ENCODE data around the gene LCK. TPM values are rescaled to one million over a fixed set of nuclear protein-coding genes. Genes with fewer than 3 reads are reported as not detected.

LCK gene
- polyA plus RNA-seq, 1 donor from 2014 or later = not detected

DNA sequence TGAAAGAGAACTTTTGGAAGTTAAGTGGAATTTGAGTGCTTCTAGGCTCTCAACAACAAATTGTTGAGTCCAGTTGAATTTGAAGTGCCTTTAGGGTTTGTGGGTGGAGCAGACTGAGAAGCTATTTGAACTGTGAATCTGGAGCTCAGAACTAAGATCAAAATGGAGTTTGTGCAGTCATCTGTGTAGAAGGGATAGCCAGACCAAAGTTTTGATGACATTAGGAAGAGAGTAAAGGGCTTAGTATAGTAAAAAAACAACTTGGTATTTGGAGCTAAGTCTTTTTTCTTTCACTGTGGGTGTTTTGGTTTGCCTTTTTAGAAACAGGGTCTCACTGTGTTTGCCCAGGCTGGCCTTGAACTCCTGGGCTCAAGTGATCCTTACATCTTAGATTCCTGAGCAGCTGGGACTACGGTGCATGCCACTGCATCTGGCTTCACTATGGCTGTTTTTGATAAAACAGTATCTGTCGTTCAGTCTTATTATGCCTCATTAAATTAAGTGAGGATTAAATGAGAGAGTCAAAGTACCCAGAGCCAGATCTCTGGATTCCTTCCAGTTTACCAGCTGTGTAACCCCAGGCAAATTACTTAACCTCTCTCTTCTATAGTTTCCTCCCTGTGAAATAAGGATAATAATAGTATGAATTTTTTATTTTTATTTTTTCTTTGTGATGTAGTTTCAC lies 60.8 kb downstream of the LCK start:
- no peak overlapping the region for H2AFZ ChIP-seq (ENCODE audit: low read depth, low read length)
- no peak overlapping the region for H3K4me3 ChIP-seq (ENCODE audit: low read length)
- TF ChIP-seq EP300 (conservative IDR thresholded peaks at IDR 0.05; ENCODE audit: poor library complexity, severe bottlenecking) = no peak
- TF ChIP-seq MXI1 (conservative IDR thresholded peaks at IDR 0.05; ENCODE audit: poor library complexity, severe bottlenecking) = no peak
- TF ChIP-seq TAF1 (IDR thresholded peaks at IDR 0.05; ENCODE audit: low read depth) = no peak
- no peak for TF ChIP-seq RAD21 (conservative IDR thresholded peaks at IDR 0.05)
- TF ChIP-seq POLR2AphosphoS5 (IDR thresholded peaks at IDR 0.05) = no peak
- TF ChIP-seq SMC3 (conservative IDR thresholded peaks at IDR 0.05; ENCODE audit: poor library complexity) = no peak
- TF ChIP-seq EZH2 (IDR thresholded peaks at IDR 0.05; ENCODE audit: borderline replicate concordance, insufficient read depth, low read length, poor library complexity, severe bottlenecking) = no peak
- TF ChIP-seq, protein P1, sequence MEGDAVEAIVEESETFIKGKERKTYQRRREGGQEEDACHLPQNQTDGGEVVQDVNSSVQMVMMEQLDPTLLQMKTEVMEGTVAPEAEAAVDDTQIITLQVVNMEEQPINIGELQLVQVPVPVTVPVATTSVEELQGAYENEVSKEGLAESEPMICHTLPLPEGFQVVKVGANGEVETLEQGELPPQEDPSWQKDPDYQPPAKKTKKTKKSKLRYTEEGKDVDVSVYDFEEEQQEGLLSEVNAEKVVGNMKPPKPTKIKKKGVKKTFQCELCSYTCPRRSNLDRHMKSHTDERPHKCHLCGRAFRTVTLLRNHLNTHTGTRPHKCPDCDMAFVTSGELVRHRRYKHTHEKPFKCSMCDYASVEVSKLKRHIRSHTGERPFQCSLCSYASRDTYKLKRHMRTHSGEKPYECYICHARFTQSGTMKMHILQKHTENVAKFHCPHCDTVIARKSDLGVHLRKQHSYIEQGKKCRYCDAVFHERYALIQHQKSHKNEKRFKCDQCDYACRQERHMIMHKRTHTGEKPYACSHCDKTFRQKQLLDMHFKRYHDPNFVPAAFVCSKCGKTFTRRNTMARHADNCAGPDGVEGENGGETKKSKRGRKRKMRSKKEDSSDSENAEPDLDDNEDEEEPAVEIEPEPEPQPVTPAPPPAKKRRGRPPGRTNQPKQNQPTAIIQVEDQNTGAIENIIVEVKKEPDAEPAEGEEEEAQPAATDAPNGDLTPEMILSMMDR (IDR thresholded peaks at IDR 0.05; ENCODE audit: poor library complexity, severe bottlenecking) = no peak
- TF ChIP-seq, protein P2, sequence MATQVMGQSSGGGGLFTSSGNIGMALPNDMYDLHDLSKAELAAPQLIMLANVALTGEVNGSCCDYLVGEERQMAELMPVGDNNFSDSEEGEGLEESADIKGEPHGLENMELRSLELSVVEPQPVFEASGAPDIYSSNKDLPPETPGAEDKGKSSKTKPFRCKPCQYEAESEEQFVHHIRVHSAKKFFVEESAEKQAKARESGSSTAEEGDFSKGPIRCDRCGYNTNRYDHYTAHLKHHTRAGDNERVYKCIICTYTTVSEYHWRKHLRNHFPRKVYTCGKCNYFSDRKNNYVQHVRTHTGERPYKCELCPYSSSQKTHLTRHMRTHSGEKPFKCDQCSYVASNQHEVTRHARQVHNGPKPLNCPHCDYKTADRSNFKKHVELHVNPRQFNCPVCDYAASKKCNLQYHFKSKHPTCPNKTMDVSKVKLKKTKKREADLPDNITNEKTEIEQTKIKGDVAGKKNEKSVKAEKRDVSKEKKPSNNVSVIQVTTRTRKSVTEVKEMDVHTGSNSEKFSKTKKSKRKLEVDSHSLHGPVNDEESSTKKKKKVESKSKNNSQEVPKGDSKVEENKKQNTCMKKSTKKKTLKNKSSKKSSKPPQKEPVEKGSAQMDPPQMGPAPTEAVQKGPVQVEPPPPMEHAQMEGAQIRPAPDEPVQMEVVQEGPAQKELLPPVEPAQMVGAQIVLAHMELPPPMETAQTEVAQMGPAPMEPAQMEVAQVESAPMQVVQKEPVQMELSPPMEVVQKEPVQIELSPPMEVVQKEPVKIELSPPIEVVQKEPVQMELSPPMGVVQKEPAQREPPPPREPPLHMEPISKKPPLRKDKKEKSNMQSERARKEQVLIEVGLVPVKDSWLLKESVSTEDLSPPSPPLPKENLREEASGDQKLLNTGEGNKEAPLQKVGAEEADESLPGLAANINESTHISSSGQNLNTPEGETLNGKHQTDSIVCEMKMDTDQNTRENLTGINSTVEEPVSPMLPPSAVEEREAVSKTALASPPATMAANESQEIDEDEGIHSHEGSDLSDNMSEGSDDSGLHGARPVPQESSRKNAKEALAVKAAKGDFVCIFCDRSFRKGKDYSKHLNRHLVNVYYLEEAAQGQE (IDR thresholded peaks at IDR 0.05; ENCODE audit: borderline replicate concordance) = no peak
- H3K27ac ChIP-seq (ENCODE audit: low read length) = no peak overlapping the region
- no peaks in the 10 kb centered on the region for H3K9me2 ChIP-seq (ENCODE audit: insufficient read depth, low read length)
- no peaks in the 10 kb centered on the region for H3K36me3 ChIP-seq (ENCODE audit: insufficient read depth, low read length)
- no peaks in the 10 kb centered on the region for H3K27me3 ChIP-seq (ENCODE audit: insufficient read depth, low read depth, low read length)
- no peaks in the 10 kb centered on the region for H4K20me1 ChIP-seq (ENCODE audit: insufficient read depth)
- H3K4me2 ChIP-seq (ENCODE audit: low read length) = no peak overlapping the region
- H3F3A ChIP-seq (ENCODE audit: insufficient read depth, low read length, poor library complexity, severe bottlenecking) = no peaks in the 10 kb centered on the region
- H3K79me2 ChIP-seq (replicated peaks; ENCODE audit: insufficient read depth, low read length) = no peaks in the 10 kb centered on the region
- no peak overlapping the region for H3K9ac ChIP-seq (ENCODE audit: low read length)
- H3K9me3 ChIP-seq (ENCODE audit: low read length) = no peaks in the 10 kb centered on the region

DNA sequence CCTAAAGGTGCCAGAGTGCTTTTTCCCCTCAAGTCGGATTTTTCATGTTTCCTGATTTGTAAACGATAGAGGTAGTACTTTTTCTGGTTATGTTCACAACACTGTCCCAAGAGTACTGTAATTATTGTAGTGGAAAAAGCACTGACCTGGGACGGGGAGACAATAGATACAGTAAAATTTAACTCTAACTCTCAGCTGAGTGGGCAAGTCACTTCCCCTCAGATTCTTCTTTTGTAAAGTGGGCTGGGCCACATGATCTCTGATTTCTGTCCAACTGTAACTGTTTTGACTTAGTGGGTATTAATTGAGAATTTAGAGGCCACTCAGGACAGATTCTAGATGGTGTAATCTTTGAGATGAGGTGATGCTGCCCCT lies 65.8 kb downstream of the LCK start:
- Histone ChIP-seq H3K9me2 (ENCODE audit: insufficient read depth, low read length) (no peaks in the 10 kb centered on the region), H3K9ac (ENCODE audit: low read length) (no peak overlapping the region), H3K9me3 (ENCODE audit: low read length) (no peaks in the 10 kb centered on the region), H3K79me2 (replicated peaks; ENCODE audit: insufficient read depth, low read length) (no peaks in the 10 kb centered on the region), H4K20me1 (ENCODE audit: insufficient read depth) (no peaks in the 10 kb centered on the region), H3K27ac (ENCODE audit: low read length) (no peak overlapping the region), H3K27me3 (ENCODE audit: insufficient read depth, low read depth, low read length) (no peaks in the 10 kb centered on the region), H3K4me2 (ENCODE audit: low read length) (no peak overlapping the region), H3K36me3 (ENCODE audit: insufficient read depth, low read length) (no peaks in the 10 kb centered on the region), H3F3A (ENCODE audit: insufficient read depth, low read length, poor library complexity, severe bottlenecking) (no peaks in the 10 kb centered on the region), H2AFZ (ENCODE audit: low read depth, low read length) (no peak overlapping the region), H3K4me3 (ENCODE audit: low read length) (no peak overlapping the region)
- no peak for TF ChIP-seq SMC3 (conservative IDR thresholded peaks at IDR 0.05; ENCODE audit: poor library complexity)
- TF ChIP-seq RAD21 (conservative IDR thresholded peaks at IDR 0.05) = no peak
- TF ChIP-seq MXI1 (conservative IDR thresholded peaks at IDR 0.05; ENCODE audit: poor library complexity, severe bottlenecking) = no peak
